NCI-H1105 treated with DMSO at 0.1 percent for 48 hours (cell line): Measurements from ENCODE around the gene DBNDD1.

Experiments used
- DNase-seq: peaks from one replicate; lab custom pipeline; 2025; lab: John Stamatoyannopoulos, UW

DBNDD1 gene

DNA sequence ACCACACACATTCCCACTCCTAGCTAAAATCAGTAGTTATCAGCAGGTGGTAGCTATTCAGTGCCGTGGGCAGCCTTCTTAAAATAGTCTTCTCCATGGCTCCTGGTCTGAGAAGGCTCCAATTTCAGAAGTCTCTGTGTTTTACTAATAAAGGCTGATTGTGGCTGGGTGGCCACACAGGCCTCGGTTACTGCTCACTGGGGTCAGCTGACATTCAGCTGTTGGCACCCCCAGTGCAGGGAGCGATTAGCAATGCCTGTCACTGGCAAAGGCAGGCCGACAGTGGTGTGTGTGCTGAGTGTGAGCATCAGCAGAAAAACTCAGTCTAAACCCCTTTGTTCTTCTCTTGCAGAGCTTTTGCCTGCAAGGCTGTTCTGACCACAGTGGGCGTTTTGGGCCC is 16.6 kb upstream of the DBNDD1 start:
- DNase-seq: no peak

DNA sequence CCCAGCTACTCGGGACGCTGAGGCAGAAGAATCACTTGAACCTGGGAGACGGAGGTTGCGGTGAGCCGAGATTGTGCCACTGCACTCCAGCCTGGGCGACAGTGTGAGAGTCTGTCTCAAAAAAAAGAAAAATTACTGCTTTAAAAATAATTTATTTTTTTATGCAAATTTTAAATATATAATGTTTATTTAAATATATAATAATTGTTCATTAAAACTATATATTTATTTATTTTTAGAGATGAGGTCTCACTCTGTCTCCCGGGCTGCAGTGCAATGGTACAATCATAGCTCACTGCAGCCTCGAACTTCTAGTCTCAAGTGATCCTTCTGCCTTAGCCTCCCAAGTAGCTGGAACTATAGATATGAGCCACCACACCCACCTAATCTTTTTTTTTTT is 15.2 kb upstream of the DBNDD1 start:
- DNase-seq: no peak

DNA sequence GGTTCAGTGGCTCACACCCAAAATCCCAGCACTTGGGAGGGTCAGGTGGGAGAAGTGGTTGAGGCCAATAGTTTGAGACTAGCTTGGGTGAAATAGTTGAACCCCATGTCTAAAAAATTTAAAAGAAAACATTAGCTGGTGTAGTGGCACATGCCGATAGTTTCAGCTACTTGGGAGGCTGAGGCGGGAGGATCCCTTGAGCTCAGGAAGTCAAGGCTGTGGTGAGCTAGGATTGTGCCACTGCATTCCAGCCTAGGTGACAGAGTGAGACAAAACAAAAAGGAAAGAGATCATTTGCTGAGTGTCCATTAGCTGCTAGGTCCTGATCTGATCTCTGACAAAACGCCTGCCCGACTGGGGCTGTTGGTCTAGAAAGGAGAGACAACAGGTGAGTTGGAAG is 14.1 kb upstream of the DBNDD1 start:
- DNase-seq: no peak

- no peak for DNase-seq
Observed at GRCh38 chr16:90032674-90033331, 13.5 kb upstream of the DBNDD1 start.

- no peak for DNase-seq
Observed at GRCh38 chr16:90031931-90032673, 12.8 kb upstream of the DBNDD1 start.

DNA sequence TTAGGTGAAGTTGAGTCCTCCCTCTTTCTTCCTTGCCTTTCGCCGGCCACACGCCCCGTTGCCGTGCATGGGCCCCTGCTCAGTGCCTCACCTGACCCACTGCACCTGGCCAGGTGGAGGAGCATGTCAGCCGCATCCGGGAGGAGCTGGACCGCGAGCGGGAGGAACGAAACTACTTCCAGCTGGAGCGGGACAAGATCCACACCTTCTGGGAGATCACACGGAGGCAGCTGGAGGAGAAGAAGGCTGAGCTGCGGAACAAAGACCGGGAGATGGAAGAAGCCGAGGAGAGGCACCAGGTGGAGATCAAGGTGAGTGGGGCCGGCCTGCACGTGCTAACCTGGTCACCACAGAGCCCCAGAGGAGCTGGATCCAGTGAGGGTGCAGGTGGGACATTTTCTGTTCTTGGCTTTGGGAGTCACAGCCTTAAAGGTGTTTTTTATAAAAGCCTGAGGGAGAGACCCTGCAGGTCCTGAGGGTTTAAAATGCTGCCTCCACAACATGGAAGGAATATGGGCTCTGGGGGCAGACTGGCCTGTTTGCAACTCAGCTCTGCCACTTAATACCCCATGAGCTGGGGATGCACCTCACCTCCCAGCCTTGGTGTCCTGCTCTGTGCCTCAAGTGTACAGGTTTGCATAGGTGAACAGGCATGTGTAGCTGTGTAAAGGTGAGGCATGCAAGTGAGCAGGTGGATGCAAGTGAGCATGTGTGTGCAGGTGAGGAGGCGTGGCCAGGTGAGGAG is 12.1 kb upstream of the DBNDD1 start:
- DNase-seq: no peak

DNA sequence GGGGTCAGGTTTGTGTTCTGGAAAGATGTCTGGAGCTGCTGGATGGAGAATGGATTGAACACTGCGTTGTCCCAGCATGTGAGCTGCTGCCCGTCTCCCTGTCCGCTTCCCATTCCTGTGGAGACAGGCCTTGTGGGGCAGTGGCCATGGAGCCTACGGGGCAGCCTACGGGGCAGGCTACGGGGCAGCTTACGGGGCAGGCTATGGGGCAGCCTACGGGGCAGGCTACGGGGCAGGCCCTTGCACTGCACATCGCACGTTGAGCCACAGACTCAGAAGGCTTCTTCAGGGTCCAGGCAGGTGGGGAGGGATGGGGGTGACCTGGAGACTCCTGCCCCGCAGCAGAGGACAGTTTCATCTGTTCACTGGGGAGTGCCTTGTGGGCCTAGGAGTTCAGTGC is 9.7 kb upstream of the DBNDD1 start:
- no peak for DNase-seq

DNA sequence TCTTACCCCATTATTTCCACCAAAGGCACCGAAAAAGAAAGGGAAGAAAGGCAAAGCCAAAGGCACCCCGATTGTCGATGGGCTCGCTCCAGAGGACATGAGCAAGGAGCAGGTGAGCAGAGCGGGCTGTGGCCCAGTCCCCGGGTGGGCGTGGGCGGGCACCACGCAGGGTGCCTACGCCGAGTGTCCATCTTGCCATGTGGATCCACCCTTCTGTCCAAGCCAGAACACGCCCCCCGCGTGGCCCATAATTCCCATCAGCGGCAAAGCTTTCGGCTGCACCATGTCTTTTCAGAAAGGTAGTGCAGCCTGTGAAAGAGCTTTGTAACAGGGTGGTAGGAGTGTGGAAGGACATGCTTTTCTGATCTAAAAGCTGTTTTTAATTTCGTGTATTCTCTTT is 8.4 kb upstream of the DBNDD1 start:
- DNase-seq: no peak

DNA sequence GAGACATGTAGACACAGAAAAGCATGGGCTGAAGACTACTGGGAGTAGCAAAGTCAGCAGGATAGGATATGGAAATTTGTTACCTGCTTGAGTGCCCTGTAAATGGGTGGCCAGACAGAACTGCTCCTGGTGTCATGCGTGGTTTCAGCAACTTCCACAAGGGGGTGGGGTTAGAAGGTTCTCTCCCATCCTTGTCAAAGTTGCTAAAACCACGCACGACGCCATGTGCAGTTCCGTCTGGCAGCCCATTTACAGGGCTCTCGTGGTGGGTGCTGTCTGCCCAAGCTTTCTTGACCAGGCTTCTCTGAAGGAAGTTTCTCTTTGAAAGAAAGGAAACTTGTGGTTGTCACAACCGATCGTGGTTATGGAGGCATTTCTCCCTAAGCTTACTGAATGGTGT is 6.9 kb upstream of the DBNDD1 start:
- DNase-seq: no peak

GRCh38 chr16:90023078-90023447 is 3.8 kb upstream of the DBNDD1 start:
- no peak for DNase-seq

- peak; percentile 76 for DNase-seq
Observed at GRCh38 chr16:90022209-90023077, 3.2 kb upstream of the DBNDD1 start.

- DNase-seq: no peak
Observed at GRCh38 chr16:90020838-90021382, 1.7 kb upstream of the DBNDD1 start.

DNA sequence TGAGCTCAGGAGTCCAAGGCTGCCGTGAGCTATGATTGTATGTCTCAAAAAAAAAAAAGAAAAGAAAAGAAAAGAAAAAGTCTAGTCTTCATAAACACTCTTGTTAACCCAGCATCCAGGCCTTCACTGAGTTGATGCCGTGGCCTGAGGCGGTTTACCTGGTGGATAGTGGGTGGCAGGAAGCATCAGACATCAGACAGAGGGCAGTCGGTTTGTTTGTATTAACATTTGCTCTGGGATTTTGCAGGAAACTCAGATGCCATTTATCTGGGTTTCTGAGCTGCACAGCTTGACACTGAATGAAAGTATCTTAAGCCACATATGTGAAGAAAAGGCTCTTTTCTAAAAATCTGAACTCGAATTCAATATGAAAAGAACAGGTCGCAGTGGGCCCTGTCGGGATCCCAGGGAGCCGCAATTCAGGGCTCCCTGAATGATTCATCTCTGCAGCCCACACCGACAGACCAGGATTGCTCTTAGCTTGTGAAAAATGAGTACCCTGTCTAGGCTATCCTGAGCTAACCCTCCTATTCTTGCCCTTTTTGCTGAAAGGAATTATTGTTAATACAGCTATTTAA is 1.1 kb upstream of the DBNDD1 start:
- DNase-seq: no peak

DNA sequence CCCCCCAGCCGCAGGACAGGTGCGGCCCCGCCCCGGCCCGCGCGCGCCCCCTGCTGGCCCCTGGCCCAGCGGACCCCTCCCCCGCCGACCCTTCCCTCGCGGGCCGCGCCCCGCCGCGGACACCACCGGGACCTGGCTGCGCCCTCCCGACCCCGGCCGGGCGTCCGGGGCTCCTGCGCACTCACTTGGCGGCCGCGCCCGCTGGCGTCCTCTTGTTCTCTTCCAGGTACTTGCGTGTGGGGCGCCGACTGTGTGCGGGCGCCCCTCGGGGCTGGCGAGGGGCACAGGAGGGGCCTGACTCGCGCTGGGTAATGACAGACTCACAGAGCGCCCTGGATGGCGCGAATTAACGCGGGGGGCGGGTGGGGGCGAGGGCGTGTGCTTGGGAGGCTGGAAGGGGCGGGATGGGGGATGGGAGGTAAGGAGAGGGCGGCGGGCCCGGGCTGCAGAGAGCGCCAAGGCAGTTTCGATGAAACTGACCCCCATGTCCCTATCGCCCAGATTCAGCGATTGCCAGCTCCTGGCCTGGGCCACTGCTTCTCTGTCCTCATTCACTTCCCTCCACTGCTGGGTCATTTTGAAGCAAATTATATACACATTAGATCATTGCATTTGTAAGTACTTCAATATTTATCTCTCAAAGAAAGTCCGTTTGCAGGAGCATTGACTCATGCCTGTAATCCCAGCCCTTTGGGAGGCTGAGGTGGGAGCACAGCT is 445 bp upstream of the DBNDD1 start:
- peak; percentile 37 for DNase-seq

GRCh38 chr16:90018297-90018651 is 982 bp downstream of the DBNDD1 start:
- no peak for DNase-seq

GRCh38 chr16:90016339-90016950 is 2.8 kb downstream of the DBNDD1 start:
- DNase-seq: no peak

DNA sequence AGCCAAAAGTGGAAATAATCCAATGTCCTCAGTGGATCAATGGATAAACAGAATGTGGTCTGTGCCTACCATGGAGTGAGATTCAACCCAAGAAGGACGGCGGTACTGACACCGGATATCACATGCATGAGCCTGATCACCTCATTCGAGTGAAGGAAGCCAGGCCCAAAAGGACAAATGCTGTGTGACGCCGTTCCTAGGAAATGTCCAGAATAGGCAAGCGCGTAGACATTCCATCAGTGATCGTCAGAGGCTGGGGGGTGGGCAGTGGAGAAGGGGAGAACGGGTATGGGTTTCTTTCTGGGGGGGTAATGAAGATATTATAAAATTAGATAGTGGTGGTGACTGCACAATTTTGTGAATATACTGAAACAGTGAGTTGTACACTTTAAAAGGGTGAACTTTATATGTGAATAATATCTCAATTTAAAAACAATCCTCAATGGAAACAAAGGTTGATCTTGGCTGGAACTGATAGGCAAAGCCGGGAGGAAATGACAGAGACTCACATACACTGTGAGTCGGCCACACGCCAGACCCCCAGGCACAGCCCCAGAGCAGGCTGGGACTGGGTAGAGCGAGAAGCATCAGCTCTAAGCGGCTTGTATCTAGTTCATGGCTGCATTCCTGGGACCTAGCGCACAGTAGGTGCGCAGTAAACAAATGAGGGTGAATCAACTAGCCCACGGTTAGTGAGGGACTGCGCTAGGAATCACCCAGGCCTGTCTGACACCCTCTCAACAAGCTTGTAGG is 3.5 kb downstream of the DBNDD1 start:
- DNase-seq: no peak

DNA sequence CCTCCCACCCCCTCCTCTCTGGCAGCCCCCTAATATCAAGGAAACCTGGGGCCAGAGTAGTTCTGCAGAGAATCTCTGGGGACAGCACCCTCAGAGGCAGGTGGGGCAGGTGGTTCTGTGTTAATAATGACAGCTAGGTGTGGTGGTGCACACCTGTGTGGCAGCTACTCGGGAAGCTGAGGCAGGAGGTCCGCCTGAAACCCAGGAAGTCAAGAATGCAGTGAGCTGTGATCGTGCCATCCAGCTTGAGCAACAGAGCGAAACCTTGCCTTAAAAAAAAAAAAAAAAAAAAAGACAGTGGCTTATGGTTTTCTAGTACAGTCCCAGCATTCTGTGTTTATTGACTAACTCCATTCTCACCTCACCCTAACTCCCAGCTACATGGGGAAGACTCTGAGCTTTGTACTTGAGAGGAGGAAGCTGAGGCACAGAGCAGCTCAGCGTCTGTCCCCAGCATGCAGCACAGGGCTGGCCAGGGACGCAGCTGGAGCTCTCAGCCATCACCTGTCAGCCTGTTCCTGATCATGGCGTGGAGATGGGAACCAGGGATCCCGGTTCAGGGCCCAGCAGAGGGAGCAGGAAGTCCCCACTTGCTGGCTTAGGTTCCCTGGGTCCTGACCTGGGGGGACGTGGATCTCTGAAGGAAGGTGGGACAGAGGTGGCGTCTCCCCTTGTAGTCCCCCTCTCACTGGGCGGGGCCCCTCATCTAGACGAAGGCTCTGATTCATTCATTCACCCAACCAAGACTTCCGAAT is 6.1 kb downstream of the DBNDD1 start:
- DNase-seq: no peak

GRCh38 chr16:90011908-90012501 is 7.3 kb downstream of the DBNDD1 start:
- no peak for DNase-seq
